ENCODE data around the gene BOK.

BOK gene

GRCh38 chr2:241550616-241551580 lies 7.6 kb upstream of the BOK start:
- Histone ChIP-seq H2AFZ (ENCODE audit: low read depth, low read length) (no peak overlapping the region), H3K79me2 (ENCODE audit: insufficient read depth, low read length) (no peaks in the 10 kb centered on the region), H3K27me3 (ENCODE audit: insufficient read depth, low read length, poor library complexity) (peaks cover 9% of the 10 kb centered on the region), H3K4me2 (ENCODE audit: insufficient read depth, low read length) (no peak overlapping the region), H3K9ac (ENCODE audit: low read depth, low read length) (no peak overlapping the region), H3K36me3 (ENCODE audit: insufficient read depth, low read length) (no peaks in the 10 kb centered on the region), H3K4me1 (ENCODE audit: insufficient read depth, low read length) (peaks cover 5% of the 10 kb centered on the region), H4K20me1 (ENCODE audit: insufficient read depth, low read length) (no peaks in the 10 kb centered on the region), H3K27ac (ENCODE audit: low read length) (no peak overlapping the region), H3K4me3 (ENCODE audit: low read depth in 1 of 2, low read length in 2 of 2) (no peak overlapping the region), H3K9me3 (ENCODE audit: insufficient read depth, low read length, severe bottlenecking) (no peaks in the 10 kb centered on the region)
- DNase-seq: no peak
- ATAC-seq (ENCODE audit: insufficient read depth, low read depth): no peak
- TF ChIP-seq CTCF (IDR thresholded peaks at IDR 0.05; ENCODE audit: borderline replicate concordance, extremely low read depth, low read length, poor library complexity, severe bottlenecking) (no peak), EZH2 (IDR thresholded peaks at IDR 0.05; ENCODE audit: borderline replicate concordance, low read depth, low read length, severe bottlenecking) (no peak)

GRCh38 chr2:241551599-241551997 lies 6.9 kb upstream of the BOK start:
- no peak overlapping the region for H2AFZ ChIP-seq (ENCODE audit: low read depth, low read length)
- H3K4me2 ChIP-seq (ENCODE audit: insufficient read depth, low read length): no peak overlapping the region
- DNase-seq (no peak), ATAC-seq (ENCODE audit: insufficient read depth, low read depth) (no peak)
- no peaks in the 10 kb centered on the region for H4K20me1 ChIP-seq (ENCODE audit: insufficient read depth, low read length)
- H3K4me1 ChIP-seq (ENCODE audit: insufficient read depth, low read length): peaks cover 6% of the 10 kb centered on the region
- no peak overlapping the region for H3K9ac ChIP-seq (ENCODE audit: low read depth, low read length)
- H3K27me3 ChIP-seq (ENCODE audit: insufficient read depth, low read length, poor library complexity): peaks cover 4% of the 10 kb centered on the region
- H3K27ac ChIP-seq (ENCODE audit: low read length): no peak overlapping the region
- TF ChIP-seq CTCF (IDR thresholded peaks at IDR 0.05; ENCODE audit: borderline replicate concordance, extremely low read depth, low read length, poor library complexity, severe bottlenecking) (no peak), EZH2 (IDR thresholded peaks at IDR 0.05; ENCODE audit: borderline replicate concordance, low read depth, low read length, severe bottlenecking) (no peak)
- H3K4me3 ChIP-seq (ENCODE audit: low read depth in 1 of 2, low read length in 2 of 2): no peak overlapping the region
- H3K79me2 ChIP-seq (ENCODE audit: insufficient read depth, low read length): no peaks in the 10 kb centered on the region
- H3K36me3 ChIP-seq (ENCODE audit: insufficient read depth, low read length): no peaks in the 10 kb centered on the region
- no peaks in the 10 kb centered on the region for H3K9me3 ChIP-seq (ENCODE audit: insufficient read depth, low read length, severe bottlenecking)

GRCh38 chr2:241551998-241552737 lies 6.4 kb upstream of the BOK start:
- no peak overlapping the region for H3K27ac ChIP-seq (ENCODE audit: low read length)
- no peak overlapping the region for H3K4me2 ChIP-seq (ENCODE audit: insufficient read depth, low read length)
- H3K79me2 ChIP-seq (ENCODE audit: insufficient read depth, low read length): no peaks in the 10 kb centered on the region
- H3K9ac ChIP-seq (ENCODE audit: low read depth, low read length): no peak overlapping the region
- ATAC-seq (ENCODE audit: insufficient read depth, low read depth): no peak
- TF ChIP-seq EZH2 (IDR thresholded peaks at IDR 0.05; ENCODE audit: borderline replicate concordance, low read depth, low read length, severe bottlenecking) (no peak), CTCF (IDR thresholded peaks at IDR 0.05; ENCODE audit: borderline replicate concordance, extremely low read depth, low read length, poor library complexity, severe bottlenecking) (no peak)
- peaks cover 6% of the 10 kb centered on the region for H3K4me1 ChIP-seq (ENCODE audit: insufficient read depth, low read length)
- no peak for DNase-seq
- no peaks in the 10 kb centered on the region for H4K20me1 ChIP-seq (ENCODE audit: insufficient read depth, low read length)
- no peaks in the 10 kb centered on the region for H3K36me3 ChIP-seq (ENCODE audit: insufficient read depth, low read length)
- no peaks in the 10 kb centered on the region for H3K9me3 ChIP-seq (ENCODE audit: insufficient read depth, low read length, severe bottlenecking)
- H2AFZ ChIP-seq (ENCODE audit: low read depth, low read length): no peak overlapping the region
- H3K27me3 ChIP-seq (ENCODE audit: insufficient read depth, low read length, poor library complexity): no peaks in the 10 kb centered on the region
- H3K4me3 ChIP-seq (ENCODE audit: low read depth in 1 of 2, low read length in 2 of 2): no peak overlapping the region
